OCI-LY1 (cell line): Measurements from ENCODE around the gene ARHGEF2.

ENCODE experiments used
- EZH2 ChIP-seq: fragments of 200-600 bp; sonication (generic), shearing (Covaris generic); IDR thresholded peaks from 2 replicates; pipeline ENCODE4 v1.8.0; 2017; ENCODE audit warnings: borderline replicate concordance, mixed run types, mild to moderate bottlenecking, antibody characterized with exemption, low read length, moderate library complexity, mixed read lengths
- TF ChIP-seq, protein P1 (sequence below): fragments of 200-600 bp; sonication (generic), shearing (Covaris generic); IDR thresholded peaks from 2 replicates; pipeline ENCODE4 v1.5.1; 2017; ENCODE audit warnings: mild to moderate bottlenecking, antibody characterized with exemption, low read length, moderate library complexity, mixed read lengths

- TF ChIP-seq, protein P1, sequence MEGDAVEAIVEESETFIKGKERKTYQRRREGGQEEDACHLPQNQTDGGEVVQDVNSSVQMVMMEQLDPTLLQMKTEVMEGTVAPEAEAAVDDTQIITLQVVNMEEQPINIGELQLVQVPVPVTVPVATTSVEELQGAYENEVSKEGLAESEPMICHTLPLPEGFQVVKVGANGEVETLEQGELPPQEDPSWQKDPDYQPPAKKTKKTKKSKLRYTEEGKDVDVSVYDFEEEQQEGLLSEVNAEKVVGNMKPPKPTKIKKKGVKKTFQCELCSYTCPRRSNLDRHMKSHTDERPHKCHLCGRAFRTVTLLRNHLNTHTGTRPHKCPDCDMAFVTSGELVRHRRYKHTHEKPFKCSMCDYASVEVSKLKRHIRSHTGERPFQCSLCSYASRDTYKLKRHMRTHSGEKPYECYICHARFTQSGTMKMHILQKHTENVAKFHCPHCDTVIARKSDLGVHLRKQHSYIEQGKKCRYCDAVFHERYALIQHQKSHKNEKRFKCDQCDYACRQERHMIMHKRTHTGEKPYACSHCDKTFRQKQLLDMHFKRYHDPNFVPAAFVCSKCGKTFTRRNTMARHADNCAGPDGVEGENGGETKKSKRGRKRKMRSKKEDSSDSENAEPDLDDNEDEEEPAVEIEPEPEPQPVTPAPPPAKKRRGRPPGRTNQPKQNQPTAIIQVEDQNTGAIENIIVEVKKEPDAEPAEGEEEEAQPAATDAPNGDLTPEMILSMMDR = no peak
- no peak for TF ChIP-seq EZH2
Observed at GRCh38 chr1:155968051-155968400, 10.3 kb downstream of the ARHGEF2 start.
